Measurements from ENCODE around the gene COA3.

- TF ChIP-seq CTCF (optimal IDR thresholded peaks at IDR 0.05 in 1 of 3, IDR thresholded peaks at IDR 0.05 in 1 of 3, conservative IDR thresholded peaks at IDR 0.05 in 1 of 3; ENCODE audit: extremely low read depth in 1 of 3, insufficient read depth in 2 of 3, low read length in 3 of 3): no peak
- no peak for TF ChIP-seq EZH2 (IDR thresholded peaks at IDR 0.05; ENCODE audit: low read length)
Observed at GRCh38 chr17:42748908-42749798, 49.4 kb downstream of the COA3 start.

All from keratinocyte (primary cell).